Endothelial cell of umbilical vein (primary cell): ENCODE data around the gene LRRC17. TPM values are rescaled to one million over a fixed set of nuclear protein-coding genes. Genes with fewer than 3 reads are reported as not detected.

Source experiments
- BruUV-seq: library from RNA; stranded (reverse); fragments of 400-500 nt; replicated peaks from 2 replicates; lab custom pipeline; 2021; lab: Mats Ljungman, UMichigan
- CTCF ChIA-PET: fragments of 300-600, 350-600 bp; sonication (Branson Sonifier 250); formaldehyde crosslinking; loops from one replicate; lab custom pipeline; 2021; ENCODE audit warnings: antibody characterized with exemption, inconsistent platforms; lab: Charles Lee
- POLR2A ChIA-PET: fragments of 300-600, 350-600 bp; sonication (Branson Sonifier 250); formaldehyde crosslinking; loops from one replicate; lab custom pipeline; 2021; ENCODE audit warnings: antibody characterized with exemption, inconsistent platforms; lab: Charles Lee
- DNase-seq: peaks from one replicate; pipeline ENCODE4 v3.0.0-alpha.2; 2011; ENCODE audit warnings: low read depth, low spot score
- FAIRE-seq: peaks from 2 replicates; lab custom pipeline; 2011; peaks lifted over from hg19 to GRCh38; lab: Jason Lieb, UNC
- H2AFZ ChIP-seq: 2 replicates; pipeline ENCODE4 v1.6.0; 2012; ENCODE audit warnings: low read depth, low read length, control low read depth, inconsistent platforms
- H3K27ac ChIP-seq: 2 replicates; pipeline ENCODE4 v1.5.1; 2011; ENCODE audit warnings: low read depth, mild to moderate bottlenecking, control low read depth, low read length, moderate library complexity; ENCODE audit not compliant: insufficient read depth
- H3K27me3 ChIP-seq, 2 experiments: 2 replicates each; pipeline versions ENCODE4 v1.6.0 to v1.6.1; 2011; ENCODE audit warnings: low read length in 2 of 2, mixed read lengths in 1 of 2; ENCODE audit not compliant: control insufficient read depth in 2 of 2, insufficient read depth in 2 of 2
- H3K36me3 ChIP-seq, 2 experiments: 2 replicates in 1 of 2; 3 replicates in 1 of 2; pipeline ENCODE4 v1.5.1; 2011; ENCODE audit warnings: low read length in 2 of 2, mild to moderate bottlenecking in 1 of 2, moderate library complexity in 1 of 2; ENCODE audit not compliant: control insufficient read depth in 2 of 2, insufficient read depth in 2 of 2; ENCODE audit errors: extremely low read depth in 1 of 2
- H3K4me1 ChIP-seq: 3 replicates; pipeline ENCODE4 v1.5.1; 2011; ENCODE audit warnings: mild to moderate bottlenecking, low read length; ENCODE audit not compliant: control insufficient read depth, insufficient read depth; ENCODE audit errors: extremely low read depth
- H3K4me2 ChIP-seq: 2 replicates; pipeline ENCODE4 v1.6.1; 2011; ENCODE audit warnings: low read length, control low read depth, mixed read lengths; ENCODE audit not compliant: insufficient read depth
- H3K4me3 ChIP-seq, 3 experiments: fragments of 200-600 bp in 1 of 3; sonication (generic), shearing (Covaris generic) in 1 of 3; replicated peaks in 1 of 3; 2 replicates each; pipeline ENCODE4 v1.5.1; 2011 to 2016; ENCODE audit warnings: control low read depth in 3 of 3, low read length in 3 of 3, mild to moderate bottlenecking in 2 of 3, inconsistent platforms in 1 of 3, low read depth in 1 of 3, moderate library complexity in 1 of 3; ENCODE audit not compliant: insufficient read depth in 1 of 3
- H3K79me2 ChIP-seq: 2 replicates; pipeline ENCODE4 v1.6.0; 2012; ENCODE audit warnings: low read length, inconsistent platforms; ENCODE audit not compliant: control insufficient read depth, insufficient read depth
- H3K9ac ChIP-seq: replicated peaks from 2 replicates; pipeline ENCODE3; 2011; ENCODE audit warnings: low read length, control low read depth; ENCODE audit not compliant: insufficient read depth; ENCODE audit errors: extremely low read depth
- H3K9me1 ChIP-seq: replicated peaks from 3 replicates; pipeline ENCODE4 v1.6.0; 2011; ENCODE audit warnings: mild to moderate bottlenecking, low read length; ENCODE audit not compliant: control insufficient read depth, insufficient read depth; ENCODE audit errors: extremely low read depth
- H3K9me3 ChIP-seq: replicated peaks from 2 replicates; pipeline ENCODE4 v1.5.1; 2012; ENCODE audit warnings: low read length, inconsistent platforms; ENCODE audit not compliant: control insufficient read depth, insufficient read depth
- H4K20me1 ChIP-seq: replicated peaks from 2 replicates; pipeline ENCODE3; 2011; ENCODE audit warnings: mild to moderate bottlenecking, low read length; ENCODE audit not compliant: control insufficient read depth, insufficient read depth; ENCODE audit errors: extremely low read depth
- CTCF ChIP-seq, 2 donors: IDR thresholded peaks; 1 replicate in 1 of 2; 2 replicates in 1 of 2; pipeline ENCODE4 v1.5.1; 2011; ENCODE audit warnings: low read length in 2 of 2, mild to moderate bottlenecking in 2 of 2, moderate library complexity in 2 of 2, control low read depth in 1 of 2, inconsistent platforms in 1 of 2, low read depth in 1 of 2; ENCODE audit not compliant: insufficient read depth in 1 of 2; ENCODE audit errors: extremely low read depth in 1 of 2
- EZH2 ChIP-seq: IDR thresholded peaks from 2 replicates; pipeline ENCODE4 v1.6.1; 2012; ENCODE audit warnings: borderline replicate concordance, low read depth, mild to moderate bottlenecking, moderate library complexity, low read length, inconsistent platforms; ENCODE audit not compliant: severe bottlenecking
- FOS ChIP-seq: IDR thresholded peaks from 2 replicates; pipeline ENCODE4 v1.6.1; 2011; ENCODE audit warnings: mild to moderate bottlenecking, low read length, moderate library complexity, borderline replicate concordance; ENCODE audit not compliant: insufficient read depth
- MAX ChIP-seq: IDR thresholded peaks from 2 replicates; pipeline ENCODE4 v1.6.1; 2011; ENCODE audit not compliant: insufficient read depth, insufficient read length
- POLR2A ChIP-seq: IDR thresholded peaks from 2 replicates; pipeline ENCODE4 v1.6.1; 2012; ENCODE audit warnings: low read depth, mild to moderate bottlenecking, control low read depth, low read length
- dilution Hi-C: fragments of 300-500 bp; cut with MboI; formaldehyde crosslinking; loops from one replicate; pipeline ENCODE4 v1.15.0; 2019; ENCODE audit warnings: low sequenced_read_pairs; ENCODE audit not compliant: extremely low pct_ligation_motif_present
- intact Hi-C: fragments of 100-400 bp; cut with micrococcal nuclease; formaldehyde crosslinking; loops from one replicate; pipeline ENCODE4 v1.10.0; 2022
- polyA plus RNA-seq, 4 experiments: library from polyadenylated mRNA; depleted of rRNA in 3 of 4; stranded (reverse) in 3 of 4; unstranded in 1 of 4; fragments of >200 nt; gene quantifications; 2 replicates each; pipeline versions ENCODE4 v1.2.1 to v1.2.3, GENCODE V29; 2011 to 2012; ENCODE audit warnings: missing spikeins in 1 of 4
- total RNA-seq: library from RNA; stranded (reverse); gene quantifications from 2 replicates; pipeline ENCODE4 v1.2.3, GENCODE V29; 2021

The LRRC17 gene
- total and polyA plus RNA-seq, 2 donors (not counting 3 experiments of a cell fraction or from before 2014, with no cell fraction given) = 22.7 to 33.7 TPM

DNA sequence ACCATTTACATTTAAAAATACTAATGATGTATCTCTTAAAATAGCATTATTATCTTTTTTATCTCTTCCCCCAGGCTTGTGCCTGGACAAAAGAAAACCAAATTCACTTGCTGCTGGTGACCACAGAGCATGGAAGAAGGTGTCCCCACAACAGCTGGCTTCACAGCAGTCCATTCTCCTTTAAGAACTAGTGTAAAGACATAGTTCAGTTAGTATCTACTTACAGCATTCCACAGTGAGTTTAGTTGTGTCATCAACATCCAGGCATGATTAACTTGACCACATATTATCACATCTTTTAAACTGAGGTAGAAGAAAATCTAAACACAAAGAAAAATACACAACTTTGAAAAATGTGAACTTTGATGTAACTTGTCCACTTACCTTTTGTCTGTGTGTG is 55.0 kb downstream of the LRRC17 start:
- no peaks in the 10 kb centered on the region for H3K9me3 ChIP-seq
- no peak overlapping the region for H3K4me3 ChIP-seq
- no peak overlapping the region for H3K9ac ChIP-seq
- BruUV-seq = no TSS peak
- H3K27me3 ChIP-seq = no peaks in the 10 kb centered on the region
- H2AFZ ChIP-seq = no peak overlapping the region
- no peak for DNase-seq
- no peaks in the 10 kb centered on the region for H3K9me1 ChIP-seq
- no peaks in the 10 kb centered on the region for H3K36me3 ChIP-seq
- H3K4me2 ChIP-seq = no peak overlapping the region
- CTCF ChIA-PET = no interaction called here
- dilution Hi-C loops = no loop called here
- peaks cover 6% of the 10 kb centered on the region for H3K4me1 ChIP-seq
- TF ChIP-seq EZH2 (no peak), CTCF (IDR thresholded peaks at IDR 0.05; ENCODE audit: extremely low read depth in 1 of 2, insufficient read depth in 1 of 2, low read depth in 1 of 2, low read length in 2 of 2) (no peak), MAX (no peak), FOS (no peak), POLR2A (no peak)
- POLR2A ChIA-PET = no interaction called here
- FAIRE-seq = no peak
- intact Hi-C loops = no loop called here
- no peaks in the 10 kb centered on the region for H4K20me1 ChIP-seq
- H3K79me2 ChIP-seq = no peaks in the 10 kb centered on the region
- H3K27ac ChIP-seq = no peak overlapping the region
